SK-N-SH (cell line): ENCODE data around the gene SLIT1. TPM values are rescaled to one million over a fixed set of nuclear protein-coding genes. Genes with fewer than 3 reads are reported as not detected.

Experiments
- CTCF ChIA-PET: fragments of 300-600, 350-600 bp; formaldehyde crosslinking; extraction: SDS; loops from one replicate; lab custom pipeline; 2021; lab: Yijun Ruan, JAX
- POLR2A ChIA-PET: fragments of 350-600 bp; sonication (Branson Sonifier 250); formaldehyde crosslinking; extraction: SDS; loops from one replicate; lab custom pipeline; 2020; ENCODE audit warnings: antibody characterized with exemption, inconsistent platforms; lab: Yijun Ruan, JAX
- DNase-seq: peaks from one replicate; pipeline ENCODE4 v3.0.0; 2012
- H2AFZ ChIP-seq: fragments of 200-600 bp; sonication (generic); 2 replicates; pipeline ENCODE4 v1.8.1; 2016; ENCODE audit warnings: antibody characterized with exemption, mild to moderate bottlenecking, low read depth
- H3F3A ChIP-seq: fragments of 200-600 bp; sonication (generic); replicated peaks from 2 replicates; pipeline ENCODE3; 2016; ENCODE audit warnings: antibody characterized with exemption, mild to moderate bottlenecking; ENCODE audit not compliant: insufficient read depth
- H3K27ac ChIP-seq, 2 experiments: fragments of 200-500 bp in 1 of 2; fragments of 200-600 bp in 1 of 2; sonication (Bioruptor generic) in 1 of 2; sonication (generic), shearing (Covaris generic) in 1 of 2; 2 replicates each; pipeline versions ENCODE4 v1.5.1 to v1.6.1; 2014 to 2016; ENCODE audit warnings: low read depth in 2 of 2, inconsistent platforms in 1 of 2, low read length in 1 of 2, mild to moderate bottlenecking in 1 of 2, mixed read lengths in 1 of 2
- H3K27me3 ChIP-seq: fragments of 200-600 bp; sonication (generic), shearing (Covaris generic); 2 replicates; pipeline ENCODE4 v1.6.1; 2016; ENCODE audit warnings: mixed run types; ENCODE audit not compliant: insufficient read depth
- H3K36me3 ChIP-seq, 2 experiments: fragments of 200-500 bp in 1 of 2; fragments of 200-600 bp in 1 of 2; sonication (Bioruptor generic) in 1 of 2; sonication (generic) in 1 of 2; replicated peaks in 1 of 2; 2 replicates each; pipeline versions ENCODE3 to v1.5.1; 2014 to 2016; ENCODE audit warnings: low read length in 1 of 2, mild to moderate bottlenecking in 1 of 2; ENCODE audit not compliant: insufficient read depth in 2 of 2, control insufficient read depth in 1 of 2
- H3K4me1 ChIP-seq, 2 experiments: fragments of 200-500 bp in 1 of 2; fragments of 200-600 bp in 1 of 2; sonication (Bioruptor generic) in 1 of 2; sonication (generic), shearing (Covaris generic) in 1 of 2; 2 replicates each; pipeline versions ENCODE4 v1.5.1 to v1.6.1; 2014 to 2016; ENCODE audit warnings: low read depth in 1 of 2, low read length in 1 of 2, mixed run types in 1 of 2; ENCODE audit not compliant: insufficient read depth in 2 of 2, control insufficient read depth in 1 of 2
- H3K4me2 ChIP-seq: fragments of 200-600 bp; sonication (generic), shearing (Covaris generic); 2 replicates; pipeline ENCODE4 v1.6.1; 2017; ENCODE audit warnings: mixed run types
- H3K4me3 ChIP-seq, 2 experiments: fragments of 200-500 bp in 1 of 2; fragments of 200-600 bp in 1 of 2; sonication (Bioruptor generic) in 1 of 2; sonication (generic), shearing (Covaris generic) in 1 of 2; 2 replicates each; pipeline versions ENCODE4 v1.5.1 to v1.8.1; 2014 to 2016; ENCODE audit warnings: low read depth in 2 of 2, inconsistent platforms in 1 of 2, low read length in 1 of 2, mild to moderate bottlenecking in 1 of 2, mixed read lengths in 1 of 2, moderate library complexity in 1 of 2
- H3K79me2 ChIP-seq: fragments of 200-600 bp; sonication (generic); 2 replicates; pipeline ENCODE4 v1.8.1; 2017; ENCODE audit warnings: mild to moderate bottlenecking; ENCODE audit not compliant: insufficient read depth
- H3K9ac ChIP-seq: fragments of 200-600 bp; sonication (generic); 2 replicates; pipeline ENCODE4 v1.6.1; 2017; ENCODE audit warnings: mixed run types
- H3K9me2 ChIP-seq: fragments of 200-600 bp; sonication (generic); 2 replicates; pipeline ENCODE4 v1.6.1; 2017; ENCODE audit warnings: mixed run types
- H3K9me3 ChIP-seq: fragments of 200-600 bp; sonication (generic); 2 replicates; pipeline ENCODE4 v1.6.1; 2017; ENCODE audit warnings: mixed run types, mild to moderate bottlenecking, moderate library complexity
- H4K20me1 ChIP-seq: fragments of 200-600 bp; sonication (generic); 2 replicates; pipeline ENCODE4 v1.6.1; 2017; ENCODE audit warnings: mild to moderate bottlenecking, mixed run types; ENCODE audit not compliant: insufficient read depth
- CHD2 ChIP-seq: fragments of 150-350 bp; IDR thresholded peaks from 2 replicates; pipeline ENCODE4 v1.6.1; 2018; ENCODE audit warnings: low read length; ENCODE audit not compliant: partially characterized antibody
- CTCF ChIP-seq: fragments of 200-600 bp; sonication (generic); IDR thresholded peaks from 2 replicates; pipeline ENCODE4 v1.6.1; 2017; ENCODE audit warnings: antibody characterized with exemption, mild to moderate bottlenecking, moderate library complexity
- ELF1 ChIP-seq: IDR thresholded peaks from 2 replicates; pipeline ENCODE4 v1.4.0; 2012
- EP300 ChIP-seq, 2 experiments: IDR thresholded peaks; 2 replicates each; pipeline versions ENCODE4 v1.4.0 to v1.6.1; 2012; ENCODE audit warnings: borderline replicate concordance in 1 of 2, low read depth in 1 of 2, low read length in 1 of 2
- GABPA ChIP-seq: IDR thresholded peaks from 2 replicates; pipeline ENCODE4 v1.4.0; 2012; ENCODE audit warnings: low read depth, mild to moderate bottlenecking
- GATA2 ChIP-seq: sonication (generic); formaldehyde crosslinking; IDR thresholded peaks from 2 replicates; pipeline ENCODE4 v1.5.0; 2020; ENCODE audit warnings: mild to moderate bottlenecking, missing genetic modification reagents
- MEF2A ChIP-seq: IDR thresholded peaks from 2 replicates; pipeline ENCODE4 v1.4.0; 2012; ENCODE audit warnings: low read depth, borderline replicate concordance
- MXI1 ChIP-seq: IDR thresholded peaks from 2 replicates; pipeline ENCODE4 v1.6.1; 2012; ENCODE audit warnings: mild to moderate bottlenecking, low read depth, low read length, improper control_type of control experiment
- NFIC ChIP-seq: IDR thresholded peaks from 2 replicates; pipeline ENCODE4 v1.4.0; 2012; ENCODE audit warnings: borderline replicate concordance
- POLR2AphosphoS5 ChIP-seq: IDR thresholded peaks from 2 replicates; pipeline ENCODE4 v1.6.1; 2012; ENCODE audit warnings: low read depth, low read length
- RAD21 ChIP-seq: IDR thresholded peaks from 2 replicates; pipeline ENCODE4 v1.6.1; 2012; ENCODE audit warnings: mild to moderate bottlenecking, low read length
- RFX5 ChIP-seq: IDR thresholded peaks from 2 replicates; pipeline ENCODE4 v1.6.1; 2012; ENCODE audit warnings: mild to moderate bottlenecking, improper control_type of control experiment, low read length
- SIN3A ChIP-seq: IDR thresholded peaks from 2 replicates; pipeline ENCODE4 v1.6.1; 2012; ENCODE audit warnings: low read depth, mild to moderate bottlenecking, low read length, moderate library complexity, borderline replicate concordance
- SMC3 ChIP-seq: IDR thresholded peaks from 2 replicates; pipeline ENCODE4 v1.6.1; 2012; ENCODE audit warnings: low read depth, low read length, improper control_type of control experiment
- TCF12 ChIP-seq: IDR thresholded peaks from 2 replicates; pipeline ENCODE4 v1.4.0; 2012
- TEAD4 ChIP-seq: IDR thresholded peaks from 2 replicates; pipeline ENCODE4 v1.4.0; 2012; ENCODE audit warnings: mild to moderate bottlenecking, borderline replicate concordance; ENCODE audit not compliant: insufficient read depth
- WGBS: methylation state at CpG from one replicate; pipeline ENCODE4 v1.1.6; 2017; ENCODE audit warnings: low lambda C conversion rate; 5-methylcytosine and 5-hydroxymethylcytosine counted together
- polyA plus RNA-seq, 3 experiments: library from polyadenylated mRNA; depleted of rRNA; stranded (reverse); fragments of >200 nt; gene quantifications; 2 replicates each; pipeline ENCODE4 v1.2.3, GENCODE V29; 2012
- TF ChIP-seq, protein P1 (sequence below): fragments of 150-350 bp; IDR thresholded peaks from 2 replicates; pipeline ENCODE4 v1.6.1; 2016; ENCODE audit warnings: mild to moderate bottlenecking, low read depth, low read length
- TF ChIP-seq, protein P2 (sequence below): IDR thresholded peaks from 2 replicates; pipeline ENCODE4 v1.4.0; 2012; ENCODE audit warnings: low read depth, borderline replicate concordance
- TF ChIP-seq, protein P3 (sequence below): IDR thresholded peaks from 2 replicates; pipeline ENCODE4 v1.4.0; 2012; ENCODE audit warnings: low read depth

The SLIT1 gene
- polyA plus RNA-seq, 1 of the 3 experiments (the other 2 are of a cell fraction): 0.05 TPM

DNA sequence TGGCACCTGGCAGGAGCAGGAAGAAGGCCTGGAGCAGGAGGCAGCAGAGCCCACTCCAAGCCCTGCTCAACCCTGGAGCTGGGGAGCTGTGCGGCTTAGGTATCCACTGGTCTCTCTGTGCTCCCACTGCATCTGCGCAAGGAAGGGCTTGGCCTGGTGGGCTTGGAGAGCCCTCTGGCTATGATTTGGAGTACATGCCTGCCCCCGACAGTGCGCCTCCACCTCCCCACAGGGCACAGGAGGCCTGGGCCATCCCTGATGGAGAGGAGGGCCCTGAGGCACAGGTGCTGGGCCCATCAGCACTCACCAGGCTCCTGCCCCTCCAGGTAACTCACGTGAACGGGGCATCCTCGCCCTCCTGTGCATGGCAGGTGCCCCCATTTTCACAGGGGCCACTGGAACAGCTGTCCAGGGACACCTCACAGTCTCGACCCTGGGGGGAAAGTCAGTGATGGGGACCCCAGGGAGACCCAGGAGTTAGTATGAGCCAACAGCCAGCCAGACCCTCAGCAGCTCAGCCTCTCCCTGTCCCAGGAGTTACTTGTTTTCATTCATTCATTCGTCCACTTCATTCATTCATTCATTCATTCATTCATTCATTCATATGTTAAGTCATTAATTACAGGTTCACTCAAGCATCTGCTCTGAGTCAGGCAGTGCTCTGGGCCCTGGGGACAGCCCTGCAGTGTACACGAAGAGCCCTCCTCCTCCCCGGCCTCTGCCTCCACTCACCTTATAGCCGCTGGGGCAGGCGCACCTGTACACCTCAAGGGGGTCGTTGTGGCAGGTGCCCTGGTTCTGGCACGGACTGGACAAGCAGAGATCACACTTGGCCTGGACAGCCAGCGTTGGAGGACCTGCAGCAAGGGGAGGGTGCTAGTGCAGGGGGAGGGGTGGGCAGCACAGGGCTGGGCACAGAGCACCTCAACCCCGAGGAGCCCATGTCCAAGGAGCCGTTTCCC lies 167.2 kb downstream of the SLIT1 start:
- Histone ChIP-seq H3K4me2 (no peak overlapping the region), H3K9me3 (no peaks in the 10 kb centered on the region), H3K9ac (no peak overlapping the region), H3K4me3 (no peak overlapping the region), H3K36me3 (no peaks in the 10 kb centered on the region), H2AFZ (no peak overlapping the region), H3K27me3 (no peaks in the 10 kb centered on the region), H4K20me1 (no peaks in the 10 kb centered on the region), H3K79me2 (no peaks in the 10 kb centered on the region), H3K27ac (no peak overlapping the region), H3K9me2 (no peaks in the 10 kb centered on the region), H3F3A (peaks cover 5% of the 10 kb centered on the region), H3K4me1 (peaks cover 0 to 2% of the 10 kb centered on the region in 2 experiments; a peak in 1 of 4 replicates)
- DNase-seq: no peak
- WGBS: 66% methylated on average over 12 of the region's 18 CpGs
- POLR2A ChIA-PET: no interaction called here
- CTCF ChIA-PET: no interaction called here
- no peak for TF ChIP-seq NFIC
- no peak for TF ChIP-seq CHD2
- TF ChIP-seq GABPA: no peak
- no peak for TF ChIP-seq TCF12
- TF ChIP-seq, protein P1, sequence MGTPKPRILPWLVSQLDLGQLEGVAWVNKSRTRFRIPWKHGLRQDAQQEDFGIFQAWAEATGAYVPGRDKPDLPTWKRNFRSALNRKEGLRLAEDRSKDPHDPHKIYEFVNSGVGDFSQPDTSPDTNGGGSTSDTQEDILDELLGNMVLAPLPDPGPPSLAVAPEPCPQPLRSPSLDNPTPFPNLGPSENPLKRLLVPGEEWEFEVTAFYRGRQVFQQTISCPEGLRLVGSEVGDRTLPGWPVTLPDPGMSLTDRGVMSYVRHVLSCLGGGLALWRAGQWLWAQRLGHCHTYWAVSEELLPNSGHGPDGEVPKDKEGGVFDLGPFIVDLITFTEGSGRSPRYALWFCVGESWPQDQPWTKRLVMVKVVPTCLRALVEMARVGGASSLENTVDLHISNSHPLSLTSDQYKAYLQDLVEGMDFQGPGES: no peak
- no peak for TF ChIP-seq SMC3
- TF ChIP-seq CTCF: no peak
- TF ChIP-seq POLR2AphosphoS5: no peak
- TF ChIP-seq EP300 (IDR thresholded peaks at IDR 0.05; ENCODE audit: borderline replicate concordance in 1 of 2, low read depth in 1 of 2, low read length in 1 of 2): no peak
- TF ChIP-seq MEF2A: no peak
- no peak for TF ChIP-seq GATA2
- no peak for TF ChIP-seq RFX5

GRCh38 chr10:97017474-97017903 lies 168.3 kb downstream of the SLIT1 start:
- no peak for TF ChIP-seq RAD21
- no peak for TF ChIP-seq ELF1
- TF ChIP-seq TCF12: no peak
- TF ChIP-seq SIN3A: no peak
- no peak for TF ChIP-seq MEF2A
- TF ChIP-seq, protein P2, sequence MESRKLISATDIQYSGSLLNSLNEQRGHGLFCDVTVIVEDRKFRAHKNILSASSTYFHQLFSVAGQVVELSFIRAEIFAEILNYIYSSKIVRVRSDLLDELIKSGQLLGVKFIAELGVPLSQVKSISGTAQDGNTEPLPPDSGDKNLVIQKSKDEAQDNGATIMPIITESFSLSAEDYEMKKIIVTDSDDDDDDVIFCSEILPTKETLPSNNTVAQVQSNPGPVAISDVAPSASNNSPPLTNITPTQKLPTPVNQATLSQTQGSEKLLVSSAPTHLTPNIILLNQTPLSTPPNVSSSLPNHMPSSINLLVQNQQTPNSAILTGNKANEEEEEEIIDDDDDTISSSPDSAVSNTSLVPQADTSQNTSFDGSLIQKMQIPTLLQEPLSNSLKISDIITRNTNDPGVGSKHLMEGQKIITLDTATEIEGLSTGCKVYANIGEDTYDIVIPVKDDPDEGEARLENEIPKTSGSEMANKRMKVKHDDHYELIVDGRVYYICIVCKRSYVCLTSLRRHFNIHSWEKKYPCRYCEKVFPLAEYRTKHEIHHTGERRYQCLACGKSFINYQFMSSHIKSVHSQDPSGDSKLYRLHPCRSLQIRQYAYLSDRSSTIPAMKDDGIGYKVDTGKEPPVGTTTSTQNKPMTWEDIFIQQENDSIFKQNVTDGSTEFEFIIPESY: no peak
- TF ChIP-seq, protein P3, sequence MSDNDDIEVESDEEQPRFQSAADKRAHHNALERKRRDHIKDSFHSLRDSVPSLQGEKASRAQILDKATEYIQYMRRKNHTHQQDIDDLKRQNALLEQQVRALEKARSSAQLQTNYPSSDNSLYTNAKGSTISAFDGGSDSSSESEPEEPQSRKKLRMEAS: no peak
- TF ChIP-seq MXI1: no peak
- no peak for TF ChIP-seq TEAD4
- CTCF ChIA-PET: interaction anchor here (1.0 to 1.9 kb wide), 4 partner anchors 8 to 19 kb away, joined by 3 to 10 read pairs (median 5); no protein-coding TSS in a partner anchor
- Histone ChIP-seq H3K79me2 (no peaks in the 10 kb centered on the region), H4K20me1 (no peaks in the 10 kb centered on the region), H3F3A (no peaks in the 10 kb centered on the region), H3K9me2 (no peaks in the 10 kb centered on the region), H3K27ac (no peak overlapping the region), H3K36me3 (no peaks in the 10 kb centered on the region), H3K9ac (no peak overlapping the region), H3K4me1 (no peaks in the 10 kb centered on the region), H3K4me3 (no peak overlapping the region), H3K9me3 (no peaks in the 10 kb centered on the region), H3K27me3 (no peaks in the 10 kb centered on the region), H3K4me2 (no peak overlapping the region), H2AFZ (no peak overlapping the region)
- DNase-seq: no peak
- POLR2A ChIA-PET: no interaction called here
- 77% methylated on average over 5 of the region's 5 CpGs for WGBS
